Activated T-helper 17 cell treated with anti-CD3 and anti-CD28 coated beads, Interleukin-2, amount 50 U/mL, for 72 hours (primary cell): Measurements from ENCODE around the gene SHISA5. TPM values are rescaled to one million over a fixed set of nuclear protein-coding genes. Genes with fewer than 3 reads are reported as not detected.
"Not testable (repeated sequence)": the region's sequence is repeated elsewhere in the genome, so short reads cannot be mapped to it uniquely, and the experiment has no call there.

Source experiments
- ATAC-seq: fragments of 150-1000 bp; cut with Tn5 transposase; replicated peaks from 2 replicates; pipeline ENCODE4 v1.10.0; 2021; ENCODE audit warnings: mild to moderate bottlenecking, moderate library complexity
- H3K27ac Mint-ChIP-seq: one replicate; pipeline ENCODE4 v1.8.0; 2022; ENCODE audit warnings: mixed read lengths
- H3K27me3 Mint-ChIP-seq: one replicate; pipeline ENCODE4 v1.8.0; 2022; ENCODE audit warnings: mixed read lengths
- H3K36me3 Mint-ChIP-seq: one replicate; pipeline ENCODE4 v1.8.0; 2022; ENCODE audit warnings: low read depth, mild to moderate bottlenecking, mixed read lengths
- H3K4me1 Mint-ChIP-seq: one replicate; pipeline ENCODE4 v1.8.0; 2022; ENCODE audit warnings: mixed read lengths
- H3K4me3 Mint-ChIP-seq: one replicate; pipeline ENCODE4 v1.8.0; 2022; ENCODE audit warnings: mild to moderate bottlenecking, mixed read lengths
- H3K9me3 Mint-ChIP-seq: one replicate; pipeline ENCODE4 v1.8.0; 2022; ENCODE audit warnings: mixed read lengths
- total RNA-seq, 2 donors: library from RNA; stranded (reverse); gene quantifications; one replicate each; pipeline ENCODE4 v1.2.3, GENCODE V29; 2022

SHISA5 gene
- total RNA-seq, 2 donors from 2014 or later, result 112 to 113 TPM

DNA sequence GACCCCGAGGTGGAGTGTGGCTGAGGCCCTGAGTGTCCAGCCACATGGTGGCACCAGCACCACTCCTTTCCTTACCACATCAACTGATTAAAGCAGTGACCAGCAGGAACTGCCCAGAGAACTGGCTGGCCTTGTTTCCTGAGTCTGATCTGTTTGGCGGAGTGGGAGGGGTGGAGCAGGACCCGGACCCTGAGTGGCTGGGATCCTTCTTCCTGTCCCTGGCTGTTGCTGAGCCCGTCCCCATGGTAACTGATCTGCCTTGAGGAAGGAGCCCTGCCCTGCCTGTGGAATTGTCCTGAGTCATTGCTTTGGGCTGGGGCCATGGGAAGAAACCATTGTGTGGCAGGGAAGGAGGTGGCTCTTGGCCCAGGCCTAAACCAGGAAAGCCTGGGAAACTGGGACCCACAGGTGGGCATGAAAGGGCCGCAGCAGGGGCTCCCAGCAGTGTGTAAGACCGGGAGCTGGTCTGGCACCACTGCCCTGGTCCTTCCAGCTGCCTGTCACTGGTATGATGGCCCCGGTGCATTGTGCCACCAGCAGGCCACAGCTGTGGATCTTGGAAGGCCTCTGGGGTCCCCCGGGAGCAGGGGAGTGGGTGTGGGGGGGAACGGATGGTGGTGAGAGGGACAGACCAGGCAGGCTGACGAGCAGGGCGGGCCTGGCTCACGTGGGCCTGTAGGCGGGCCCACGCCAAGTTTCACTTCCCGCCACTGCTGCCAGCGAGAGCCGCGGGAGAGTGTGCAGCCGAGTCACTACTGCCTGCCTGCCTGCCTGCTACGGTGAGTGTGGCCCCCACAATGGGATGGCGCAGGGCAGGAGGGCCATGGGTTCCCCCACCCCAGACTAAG lies 38.2 kb downstream of the SHISA5 start:
- Mint-ChIP-seq H3K36me3 (peaks cover 62% of the 10 kb centered on the region), H3K4me3 (peak overlapping the region; percentile 97), H3K4me1 (peaks cover 33% of the 10 kb centered on the region), H3K9me3 (no peaks in the 10 kb centered on the region), H3K27me3 (no peaks in the 10 kb centered on the region), H3K27ac (peak overlapping the region; percentile 96)
- peak; percentile 95 for ATAC-seq

DNA sequence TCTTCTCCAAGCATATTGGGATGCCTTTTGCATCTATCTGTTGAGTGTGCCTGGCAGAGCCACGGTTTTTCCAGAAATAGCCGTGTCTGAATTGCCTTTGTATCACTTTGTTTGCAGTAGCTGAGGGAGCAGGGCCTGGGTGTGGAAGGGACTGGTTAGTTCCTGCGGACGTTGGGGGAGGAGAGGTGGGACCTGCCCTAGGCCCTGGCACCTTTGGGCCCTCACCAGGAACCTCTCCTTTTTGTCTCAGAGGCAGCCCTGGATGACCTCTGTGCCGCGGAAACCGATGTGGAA lies 38.8 kb downstream of the SHISA5 start:
- ATAC-seq, result no peak
- H3K36me3 Mint-ChIP-seq, result peaks cover 62% of the 10 kb centered on the region
- peak overlapping the region; percentile 97 for H3K4me3 Mint-ChIP-seq
- peaks cover 32% of the 10 kb centered on the region for H3K4me1 Mint-ChIP-seq
- peak overlapping the region; percentile 96 for H3K27ac Mint-ChIP-seq
- no peaks in the 10 kb centered on the region for H3K27me3 Mint-ChIP-seq
- H3K9me3 Mint-ChIP-seq, result no peaks in the 10 kb centered on the region

- Mint-ChIP-seq H3K9me3 (no peaks in the 10 kb centered on the region), H3K36me3 (peaks cover 62% of the 10 kb centered on the region), H3K27me3 (no peaks in the 10 kb centered on the region), H3K4me3 (peak overlapping the region; percentile 97), H3K4me1 (peaks cover 27% of the 10 kb centered on the region), H3K27ac (peak overlapping the region; percentile 96)
- no peak for ATAC-seq
Observed at GRCh38 chr3:48464713-48465221, 39.2 kb downstream of the SHISA5 start.

- Mint-ChIP-seq H3K36me3 (peaks cover 62% of the 10 kb centered on the region), H3K9me3 (no peaks in the 10 kb centered on the region), H3K27ac (no peak overlapping the region), H3K4me1 (peaks cover 17% of the 10 kb centered on the region), H3K4me3 (no peak overlapping the region), H3K27me3 (no peaks in the 10 kb centered on the region)
- ATAC-seq, result no peak
Observed at GRCh38 chr3:48463703-48464102, 40.3 kb downstream of the SHISA5 start.

DNA sequence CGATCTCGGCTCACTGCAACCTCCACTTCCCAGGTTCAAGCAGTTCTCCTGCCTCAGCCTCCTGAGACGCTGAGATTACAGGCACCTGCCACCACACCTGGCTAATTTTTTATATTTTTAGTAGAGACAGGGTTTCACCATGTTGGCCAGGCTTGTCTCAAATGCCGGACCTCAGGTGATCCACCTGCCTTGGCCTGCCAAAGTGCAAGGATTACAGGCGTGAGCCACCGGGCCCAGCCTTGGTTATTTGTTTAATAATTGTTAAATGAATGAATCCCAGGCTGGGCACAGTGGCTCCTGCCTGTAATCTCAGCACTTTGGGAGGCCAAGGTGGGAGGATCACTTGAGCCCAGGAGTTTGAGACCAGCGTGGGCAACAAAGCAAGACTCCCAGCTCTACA lies 42.2 kb downstream of the SHISA5 start:
- H3K4me3 Mint-ChIP-seq, H3K9me3 Mint-ChIP-seq, H3K27me3 Mint-ChIP-seq: not testable (repeated sequence)

DNA sequence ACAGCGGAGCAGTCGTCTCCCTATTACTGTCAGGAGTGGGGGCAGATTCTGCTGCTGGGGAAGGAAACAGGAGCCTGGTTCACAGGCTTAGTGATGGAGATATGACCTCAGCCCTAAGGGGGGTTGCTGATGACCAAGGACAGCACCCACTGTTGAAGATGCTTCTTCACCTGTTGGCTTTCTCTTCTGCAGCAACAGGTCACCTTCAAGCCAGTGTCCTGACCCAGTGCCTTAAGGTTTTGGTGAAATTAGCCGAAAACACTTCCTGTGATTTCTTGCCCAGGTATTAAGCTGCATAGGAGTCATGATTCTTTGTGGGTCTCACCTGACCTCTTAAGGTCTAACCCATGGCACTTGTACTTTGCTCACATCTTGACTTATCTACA lies 43.5 kb downstream of the SHISA5 start:
- Mint-ChIP-seq H3K27me3 (no peaks in the 10 kb centered on the region), H3K27ac (no peak overlapping the region), H3K4me1 (peaks cover 4% of the 10 kb centered on the region), H3K9me3 (no peaks in the 10 kb centered on the region), H3K36me3 (peaks cover 58% of the 10 kb centered on the region), H3K4me3 (no peak overlapping the region)
- no peak for ATAC-seq

More for the DNA sequence above, 42.2 kb downstream of the SHISA5 start:
- not testable (repeated sequence) for H3K4me1 Mint-ChIP-seq, H3K27ac Mint-ChIP-seq, ATAC-seq
- H3K36me3 Mint-ChIP-seq, result peaks cover 58% of the 10 kb centered on the region

GRCh38 chr3:48459773-48460516 lies 44.0 kb downstream of the SHISA5 start:
- Mint-ChIP-seq H3K27ac (no peak overlapping the region), H3K4me1 (no peaks in the 10 kb centered on the region), H3K36me3 (peaks cover 59% of the 10 kb centered on the region), H3K4me3 (no peak overlapping the region), H3K27me3 (no peaks in the 10 kb centered on the region), H3K9me3 (no peaks in the 10 kb centered on the region)
- ATAC-seq, result no peak

- H3K4me3 Mint-ChIP-seq, result no peak overlapping the region
- peaks cover 66% of the 10 kb centered on the region for H3K36me3 Mint-ChIP-seq
- H3K9me3 Mint-ChIP-seq, result no peaks in the 10 kb centered on the region
- ATAC-seq, result no peak
- no peaks in the 10 kb centered on the region for H3K27me3 Mint-ChIP-seq
- no peaks in the 10 kb centered on the region for H3K4me1 Mint-ChIP-seq
- peak overlapping the region; percentile 20 for H3K27ac Mint-ChIP-seq
Observed at GRCh38 chr3:48459331-48459730, 44.6 kb downstream of the SHISA5 start.

- no peaks in the 10 kb centered on the region for H3K4me1 Mint-ChIP-seq
Observed at GRCh38 chr3:48456456-48456855, 47.5 kb downstream of the SHISA5 start.

DNA sequence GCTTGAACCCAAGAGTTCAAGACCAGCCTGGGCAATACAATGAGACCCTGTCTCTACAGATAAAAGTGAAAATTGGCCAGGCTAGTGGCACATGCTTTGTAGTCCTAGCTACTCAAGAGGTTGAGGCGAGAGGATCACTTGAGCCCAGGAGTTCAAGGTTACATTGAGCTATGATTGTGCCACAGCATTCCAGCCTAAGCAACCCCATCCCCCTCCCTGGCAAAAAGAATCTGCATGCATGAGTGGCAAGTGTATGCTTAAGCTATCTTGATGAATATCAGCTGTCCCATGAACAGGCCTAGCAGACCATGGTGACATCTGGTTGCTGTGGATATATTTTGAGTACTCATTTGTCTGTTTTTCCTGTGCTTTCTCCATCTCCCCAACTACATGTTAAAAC lies 52.7 kb downstream of the SHISA5 start:
- peaks cover 79% of the 10 kb centered on the region for H3K36me3 Mint-ChIP-seq
- no peak overlapping the region for H3K4me3 Mint-ChIP-seq
- H3K27me3 Mint-ChIP-seq, result no peaks in the 10 kb centered on the region

More at GRCh38 chr3:48456456-48456855, 47.5 kb downstream of the SHISA5 start:
- no peak for ATAC-seq
- Mint-ChIP-seq H3K27ac (no peak overlapping the region), H3K36me3 (peaks cover 94% of the 10 kb centered on the region), H3K4me3 (no peak overlapping the region), H3K9me3 (no peaks in the 10 kb centered on the region), H3K27me3 (no peaks in the 10 kb centered on the region)

GRCh38 chr3:48446425-48447193 lies 57.4 kb downstream of the SHISA5 start, which contains the start of gene ATRIP:
TSS of gene ATRIP (plus strand) at chr3:48446737. CDS start at chr3:48446846, 109 bp downstream.
- ATAC-seq, result peak; percentile 100
- H3K27me3 Mint-ChIP-seq, result no peaks in the 10 kb centered on the region
- no peaks in the 10 kb centered on the region for H3K9me3 Mint-ChIP-seq
- peak within 1 kb of the TSS; percentile 65 for H3K27ac Mint-ChIP-seq
- H3K4me3 Mint-ChIP-seq, result peak within 1 kb of the TSS; percentile 89
- H3K36me3 Mint-ChIP-seq, result peaks cover 74% of the 10 kb centered on the region
- peaks cover 12% of the 10 kb centered on the region for H3K4me1 Mint-ChIP-seq

More for the DNA sequence above, 52.7 kb downstream of the SHISA5 start:
- no peak for ATAC-seq
- peaks cover 6% of the 10 kb centered on the region for H3K4me1 Mint-ChIP-seq
- H3K9me3 Mint-ChIP-seq, result no peaks in the 10 kb centered on the region
- no peak overlapping the region for H3K27ac Mint-ChIP-seq

DNA sequence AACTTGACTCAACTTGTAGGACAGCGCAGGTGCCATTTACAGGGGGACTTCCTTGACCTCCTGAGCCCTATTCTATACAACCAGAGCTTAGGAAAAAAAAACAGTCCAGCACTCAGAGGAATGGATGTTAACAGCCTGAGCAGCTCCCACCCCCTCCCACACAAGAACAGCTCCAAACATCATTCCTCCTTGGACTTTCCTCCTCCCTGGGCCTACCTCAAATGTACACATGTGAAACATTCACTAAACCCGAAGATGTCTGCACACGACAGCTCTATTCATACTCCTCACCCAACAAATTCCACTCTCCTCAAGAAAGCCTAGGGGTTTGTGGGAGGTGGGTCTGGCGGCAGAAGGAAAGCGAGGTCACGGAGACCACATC lies 57.9 kb downstream of the SHISA5 start:
- Mint-ChIP-seq H3K27ac (peak overlapping the region; percentile 65), H3K4me1 (peaks cover 12% of the 10 kb centered on the region), H3K36me3 (peaks cover 75% of the 10 kb centered on the region), H3K4me3 (peak overlapping the region; percentile 89), H3K9me3 (no peaks in the 10 kb centered on the region), H3K27me3 (no peaks in the 10 kb centered on the region)
- no peak for ATAC-seq

DNA sequence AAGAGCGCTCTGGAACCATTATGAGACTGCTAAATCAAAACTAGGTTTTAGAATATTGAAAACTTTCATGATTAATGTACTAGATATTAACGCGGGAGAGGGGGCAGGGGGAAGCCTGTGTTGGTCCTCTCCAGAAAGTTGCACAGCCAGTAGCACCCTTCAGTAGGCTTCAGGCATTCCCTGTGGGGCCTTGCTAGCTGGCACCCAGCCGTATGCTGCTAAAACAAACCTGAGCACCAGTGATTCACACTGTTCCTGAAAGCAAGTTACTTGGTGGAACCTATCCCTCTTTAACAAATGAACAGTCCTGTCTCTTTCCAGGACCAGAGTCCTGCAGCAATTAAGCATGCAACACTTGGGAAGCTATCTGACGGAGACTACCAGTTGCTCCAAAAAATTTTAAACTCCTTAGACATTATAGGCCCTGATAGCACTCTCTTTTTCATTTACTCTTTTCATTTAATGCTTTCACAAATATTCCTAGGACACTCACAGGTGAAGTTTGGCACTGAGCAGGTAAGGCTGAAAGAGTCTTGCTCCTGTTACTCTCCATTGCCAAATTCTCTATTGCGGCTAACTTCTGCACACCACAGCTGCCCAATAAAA lies 58.6 kb downstream of the SHISA5 start:
- Mint-ChIP-seq H3K4me1 (peaks cover 12% of the 10 kb centered on the region), H3K36me3 (peaks cover 78% of the 10 kb centered on the region), H3K4me3 (peak overlapping the region; percentile 89), H3K27me3 (no peaks in the 10 kb centered on the region), H3K9me3 (no peaks in the 10 kb centered on the region), H3K27ac (peak overlapping the region; percentile 65)
- ATAC-seq, result no peak

DNA sequence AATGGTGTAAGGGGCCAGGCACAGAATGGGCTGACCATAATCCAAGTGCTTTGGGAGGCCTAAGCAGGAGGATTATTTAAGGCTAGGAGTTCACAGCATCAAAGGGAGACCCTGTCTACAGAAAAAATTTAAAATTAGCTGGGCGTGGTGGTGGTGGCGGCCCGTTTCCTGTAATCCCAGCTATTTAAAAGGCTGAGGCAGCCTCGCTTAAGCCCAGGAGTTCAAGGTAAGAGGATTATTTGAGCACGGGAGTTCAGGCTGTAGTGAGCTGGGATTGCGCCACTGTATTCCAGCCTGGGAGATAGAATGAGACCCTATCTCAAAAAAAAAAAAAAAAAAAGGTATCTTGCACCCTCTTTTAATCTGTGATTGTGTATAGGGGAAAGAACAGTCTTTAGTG lies 62.0 kb downstream of the SHISA5 start:
- peak overlapping the region; percentile 91 for H3K27ac Mint-ChIP-seq
- no peaks in the 10 kb centered on the region for H3K9me3 Mint-ChIP-seq
- no peak for ATAC-seq
- H3K4me3 Mint-ChIP-seq, result peak overlapping the region; percentile 93
- H3K36me3 Mint-ChIP-seq, result peaks cover 64% of the 10 kb centered on the region
- no peaks in the 10 kb centered on the region for H3K27me3 Mint-ChIP-seq
- peaks cover 22% of the 10 kb centered on the region for H3K4me1 Mint-ChIP-seq
